ENCODE measurements around the gene BCKDHB.

GRCh38 chr6:80250391-80250997 lies 144.0 kb downstream of the BCKDHB start:
- TF ChIP-seq CTCF (conservative IDR thresholded peaks at IDR 0.05; ENCODE audit: low read depth in 2 of 2) (no peak), EZH2 (IDR thresholded peaks at IDR 0.05; ENCODE audit: low read depth, unreplicated experiment) (no peak), EZH2phosphoT487 (IDR thresholded peaks at IDR 0.05; ENCODE audit: unreplicated experiment) (no peak), POLR2AphosphoS5 (IDR thresholded peaks at IDR 0.05; ENCODE audit: low read depth) (no peak), CREB1 (CRISPR knock-in tag; IDR thresholded peaks at IDR 0.05; ENCODE audit: low read depth) (no peak), ZNF462 (CRISPR knock-in tag; IDR thresholded peaks at IDR 0.05) (no peak), JUNB (IDR thresholded peaks at IDR 0.05; ENCODE audit: unreplicated experiment) (no peak), REST (IDR thresholded peaks at IDR 0.05; ENCODE audit: unreplicated experiment) (no peak), ETS1 (IDR thresholded peaks at IDR 0.05) (no peak), STAT1 (IDR thresholded peaks at IDR 0.05; ENCODE audit: unreplicated experiment) (no peak), NANOG (IDR thresholded peaks at IDR 0.05; ENCODE audit: borderline replicate concordance) (no peak), ZNF114 (CRISPR knock-in tag; IDR thresholded peaks at IDR 0.05) (no peak)
